HCT116 (cell line): ENCODE measurements around the gene LRP1B.

Source experiments
- CEBPB ChIP-seq: IDR thresholded peaks from 2 replicates; pipeline ENCODE4 v1.6.1; 2012; ENCODE audit warnings: low read depth
- EZH2 ChIP-seq: fragments of 200-600 bp; sonication (generic); IDR thresholded peaks from 2 replicates; pipeline ENCODE4 v1.6.1; 2017; ENCODE audit warnings: antibody characterized with exemption, mixed run types
- EZH2phosphoT487 ChIP-seq: fragments of 200-600 bp; IDR thresholded peaks from 2 replicates; pipeline ENCODE4 v1.6.1; 2018; ENCODE audit warnings: antibody characterized with exemption, borderline replicate concordance
- POLR2A ChIP-seq: IDR thresholded peaks from 2 replicates; pipeline ENCODE4 v1.7.0; 2011; ENCODE audit warnings: borderline replicate concordance; ENCODE audit not compliant: insufficient read depth, insufficient read length; ENCODE audit errors: extremely low read depth
- POLR2AphosphoS5 ChIP-seq: IDR thresholded peaks from 2 replicates; pipeline ENCODE4 v1.6.1; 2011; ENCODE audit warnings: mild to moderate bottlenecking, low read depth, low read length, moderate library complexity
- SP1 ChIP-seq: IDR thresholded peaks from 2 replicates; pipeline ENCODE4 v1.6.1; 2012; ENCODE audit warnings: low read depth
- SRF ChIP-seq: IDR thresholded peaks from 2 replicates; pipeline ENCODE4 v1.6.1; 2012; ENCODE audit warnings: low read depth
- TF ChIP-seq, protein P1 (sequence below), 3 experiments: fragments of 200-600 bp in 1 of 3; sonication (generic) in 1 of 3; IDR thresholded peaks in 2 of 3; conservative IDR thresholded peaks in 1 of 3; 2 replicates each; pipeline ENCODE4 v1.5.1; 2012 to 2017; ENCODE audit warnings: low read depth in 2 of 3, low read length in 2 of 3, antibody characterized with exemption in 1 of 3, borderline replicate concordance in 1 of 3, control low read depth in 1 of 3, mild to moderate bottlenecking in 1 of 3, mixed read lengths in 1 of 3, mixed run types in 1 of 3, moderate library complexity in 1 of 3; ENCODE audit not compliant: insufficient read depth in 1 of 3

DNA sequence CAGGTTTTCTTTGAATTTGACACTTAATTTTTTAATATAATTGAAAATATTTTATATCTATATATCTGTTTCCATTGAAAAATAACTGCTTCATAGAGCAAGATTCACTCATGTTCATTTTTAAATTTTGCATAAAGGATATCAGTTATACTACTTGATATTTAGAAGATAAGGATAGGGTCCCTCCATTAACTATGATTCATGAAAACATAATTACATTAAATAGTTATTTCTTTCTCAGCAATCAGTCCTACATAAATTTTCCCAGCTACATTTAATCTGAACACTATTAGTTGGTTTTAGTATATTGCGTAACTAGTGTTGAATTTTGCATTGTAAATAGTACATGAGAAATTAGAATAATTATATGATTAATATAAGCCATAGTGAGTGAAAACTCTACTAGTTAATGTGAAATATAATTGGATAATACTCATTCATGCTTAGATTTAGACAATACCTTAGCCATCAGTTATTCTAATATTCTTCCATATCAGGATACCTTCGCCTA is 42.7 kb downstream of the LRP1B start:
- TF ChIP-seq POLR2AphosphoS5 (no peak), SRF (no peak), POLR2A (no peak), EZH2phosphoT487 (no peak), EZH2 (no peak), CEBPB (no peak), SP1 (no peak)
- TF ChIP-seq, protein P1, sequence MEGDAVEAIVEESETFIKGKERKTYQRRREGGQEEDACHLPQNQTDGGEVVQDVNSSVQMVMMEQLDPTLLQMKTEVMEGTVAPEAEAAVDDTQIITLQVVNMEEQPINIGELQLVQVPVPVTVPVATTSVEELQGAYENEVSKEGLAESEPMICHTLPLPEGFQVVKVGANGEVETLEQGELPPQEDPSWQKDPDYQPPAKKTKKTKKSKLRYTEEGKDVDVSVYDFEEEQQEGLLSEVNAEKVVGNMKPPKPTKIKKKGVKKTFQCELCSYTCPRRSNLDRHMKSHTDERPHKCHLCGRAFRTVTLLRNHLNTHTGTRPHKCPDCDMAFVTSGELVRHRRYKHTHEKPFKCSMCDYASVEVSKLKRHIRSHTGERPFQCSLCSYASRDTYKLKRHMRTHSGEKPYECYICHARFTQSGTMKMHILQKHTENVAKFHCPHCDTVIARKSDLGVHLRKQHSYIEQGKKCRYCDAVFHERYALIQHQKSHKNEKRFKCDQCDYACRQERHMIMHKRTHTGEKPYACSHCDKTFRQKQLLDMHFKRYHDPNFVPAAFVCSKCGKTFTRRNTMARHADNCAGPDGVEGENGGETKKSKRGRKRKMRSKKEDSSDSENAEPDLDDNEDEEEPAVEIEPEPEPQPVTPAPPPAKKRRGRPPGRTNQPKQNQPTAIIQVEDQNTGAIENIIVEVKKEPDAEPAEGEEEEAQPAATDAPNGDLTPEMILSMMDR (IDR thresholded peaks at IDR 0.05 in 2 of 3, conservative IDR thresholded peaks at IDR 0.05 in 1 of 3; ENCODE audit: borderline replicate concordance in 1 of 3, insufficient read depth in 1 of 3, low read depth in 2 of 3, low read length in 2 of 3): no peak
